NCI-H146 treated with DMSO at 0.1 percent for 48 hours (cell line): ENCODE measurements around the gene GABRG2.
"Not testable (repeated sequence)": the region's sequence is repeated elsewhere in the genome, so short reads cannot be mapped to it uniquely, and the experiment has no call there.

Source experiments
- DNase-seq: peaks from one replicate; lab custom pipeline; 2025; ENCODE audit not compliant: unreplicated experiment; lab: John Stamatoyannopoulos, UW

Gene GABRG2

GRCh38 chr5:162067655-162068411, at the start of gene GABRG2:
GABRG2 (plus strand) TSS chr5:162067773; CDS start chr5:162068000, 227 bp downstream.
- DNase-seq: no peak

GRCh38 chr5:162025312-162025711, 42.3 kb upstream of the GABRG2 start:
- DNase-seq: no peak

GRCh38 chr5:162026803-162027202, 40.8 kb upstream of the GABRG2 start:
- no peak for DNase-seq

- DNase-seq: no peak
Measured at GRCh38 chr5:162037431-162037830, 30.1 kb upstream of the GABRG2 start.

GRCh38 chr5:162047279-162047678, 20.3 kb upstream of the GABRG2 start:
- DNase-seq: no peak

DNA sequence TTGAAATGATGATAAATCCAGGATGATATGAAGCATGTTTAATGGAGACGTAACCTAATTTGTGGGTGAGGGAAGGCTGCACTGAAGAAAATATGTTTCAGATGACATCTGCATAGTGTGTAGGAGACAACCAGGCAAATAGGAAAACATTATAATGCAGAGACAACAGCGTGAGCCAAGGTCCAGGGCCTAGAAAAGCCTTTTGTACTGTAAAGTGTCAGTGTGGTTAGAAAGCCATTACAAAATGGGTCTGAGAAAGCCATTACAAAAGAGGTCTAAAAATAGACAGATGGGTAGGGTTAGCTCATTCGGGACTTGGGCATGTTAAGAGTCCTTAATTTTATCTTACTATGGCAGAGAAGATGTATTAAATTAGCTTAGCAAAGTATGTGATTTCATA, 14.9 kb upstream of the GABRG2 start:
- DNase-seq: no peak

DNA sequence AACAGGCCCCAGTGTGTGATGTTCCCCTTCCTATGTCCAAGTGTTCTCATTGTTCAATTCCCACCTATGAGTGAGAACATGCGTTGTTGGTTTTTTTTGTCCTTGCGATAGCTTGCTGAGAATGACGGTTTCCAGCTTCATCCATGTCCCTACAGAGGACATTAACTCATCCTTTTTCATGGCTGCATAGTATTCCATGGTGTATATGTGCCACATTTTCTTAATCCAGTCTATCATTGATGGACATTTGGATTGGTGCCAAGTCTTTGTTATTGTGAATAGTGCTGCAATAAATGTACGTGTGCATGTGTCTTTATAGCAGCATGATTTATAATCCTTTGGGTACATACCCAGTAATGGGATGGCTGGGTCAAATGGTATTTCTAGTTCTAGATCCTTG, 12.5 kb upstream of the GABRG2 start:
- DNase-seq: not testable (repeated sequence)

DNA sequence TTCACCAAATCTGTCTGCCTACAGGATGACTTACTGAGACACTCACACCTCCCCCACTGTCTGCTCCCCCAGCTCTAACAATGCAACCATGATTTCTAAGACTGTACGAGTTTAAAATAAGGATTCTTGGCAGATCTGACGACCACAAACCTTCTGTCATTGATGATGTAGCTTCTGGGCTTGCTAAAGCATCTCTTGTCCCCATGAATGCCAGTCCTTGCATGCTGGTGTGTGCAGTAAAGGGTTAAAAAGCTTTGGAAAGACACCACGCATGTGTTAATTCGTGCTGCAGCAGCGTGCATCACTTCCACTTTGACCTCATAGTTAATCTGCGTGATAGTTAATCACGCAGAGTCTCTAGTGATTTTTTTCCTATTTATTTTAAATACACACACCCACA, 411 bp upstream of the GABRG2 start:
- DNase-seq: no peak

DNA sequence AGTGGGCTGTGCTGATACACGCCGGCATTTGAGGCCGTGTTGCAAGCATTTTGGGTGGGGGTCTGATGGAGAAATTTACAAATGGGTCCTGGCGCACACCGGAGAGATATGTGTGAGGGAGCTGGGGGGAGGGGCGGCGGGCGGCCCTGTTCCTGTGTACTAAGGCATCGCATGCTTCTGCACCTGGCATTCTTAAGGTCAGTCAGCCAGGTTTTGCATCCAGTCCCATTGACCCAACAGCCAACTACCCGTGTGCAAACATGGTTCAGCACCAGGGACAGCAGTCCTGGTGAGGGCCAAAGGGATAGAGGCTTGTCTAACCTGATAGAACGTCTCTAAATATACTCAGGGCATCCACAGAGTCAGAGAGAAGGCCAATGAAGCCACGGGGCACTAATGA, 839 bp downstream of the GABRG2 start:
- DNase-seq: no peak

DNA sequence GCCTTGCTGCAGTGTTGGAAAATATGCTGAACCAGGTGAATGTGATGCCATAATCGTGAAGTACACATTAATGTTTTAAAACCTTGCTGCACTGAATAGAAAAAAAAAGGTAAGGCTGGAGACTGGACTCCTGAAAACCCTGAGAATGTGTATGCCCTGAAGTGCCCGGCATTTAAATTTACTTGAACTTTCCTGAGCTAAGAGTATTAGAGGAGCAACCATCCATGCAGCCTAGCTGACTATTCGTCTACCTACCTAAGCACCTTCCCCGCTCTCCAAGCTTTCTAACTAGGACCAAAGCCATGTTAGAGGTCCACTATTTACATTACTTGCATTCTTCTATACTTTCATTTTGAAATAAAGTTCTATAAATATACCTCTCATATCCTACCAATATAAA, 1.4 kb downstream of the GABRG2 start:
- no peak for DNase-seq

DNA sequence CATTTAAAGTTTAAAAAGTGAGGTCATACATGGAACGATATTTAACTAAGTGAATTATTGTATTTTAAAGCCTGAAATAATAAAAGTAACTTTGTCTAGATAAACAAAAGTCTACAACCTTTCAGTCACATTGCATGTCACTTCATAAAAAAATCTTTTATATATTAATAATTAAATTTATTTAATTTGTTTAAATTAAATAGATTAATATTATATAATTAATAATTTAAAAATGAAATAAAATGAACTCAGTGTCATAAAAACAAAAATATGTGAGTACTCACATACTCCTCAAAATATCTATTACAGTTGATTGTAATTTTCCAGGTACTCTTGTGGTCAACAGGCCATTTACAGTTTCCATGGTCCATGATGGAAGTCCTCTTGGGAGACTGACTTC, 11.2 kb downstream of the GABRG2 start:
- no peak for DNase-seq

DNA sequence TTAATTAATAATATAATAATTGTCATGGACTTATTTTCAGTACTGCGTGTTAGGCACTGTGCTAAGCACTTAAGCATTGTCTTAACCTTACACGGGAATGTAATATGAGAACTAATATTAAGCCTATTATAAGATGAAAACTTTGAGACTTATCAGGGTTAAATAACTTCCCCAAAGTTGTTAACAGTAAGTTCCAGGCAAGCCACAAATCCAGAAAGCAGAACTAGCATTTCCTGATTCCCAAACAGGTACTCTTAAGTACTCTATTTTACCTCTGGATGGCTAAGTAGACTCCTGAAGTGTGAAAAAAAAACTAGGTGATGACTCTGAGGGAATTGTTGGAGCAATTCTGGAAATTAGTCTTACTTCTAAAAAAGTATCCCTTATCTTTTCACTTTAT, 23.8 kb downstream of the GABRG2 start:
- DNase-seq: no peak

DNA sequence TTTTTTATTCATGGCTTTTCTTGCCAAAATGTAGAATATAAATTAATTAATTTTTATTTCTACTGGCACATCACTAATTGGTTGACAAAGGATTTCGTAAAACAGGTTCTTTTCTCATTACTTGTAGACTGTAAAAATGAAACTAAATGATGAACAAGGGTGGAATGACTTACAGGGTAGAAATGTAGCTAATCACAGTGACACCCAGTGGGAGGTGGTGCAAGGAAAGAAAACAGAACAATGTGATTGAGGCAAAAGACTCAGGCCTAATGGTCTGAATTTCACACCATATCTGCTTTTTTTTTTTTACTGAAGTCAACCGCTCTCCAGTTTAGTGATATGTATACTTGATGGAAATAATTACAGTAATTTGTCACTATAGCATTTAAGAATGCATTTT, 28.9 kb downstream of the GABRG2 start:
- no peak for DNase-seq

DNA sequence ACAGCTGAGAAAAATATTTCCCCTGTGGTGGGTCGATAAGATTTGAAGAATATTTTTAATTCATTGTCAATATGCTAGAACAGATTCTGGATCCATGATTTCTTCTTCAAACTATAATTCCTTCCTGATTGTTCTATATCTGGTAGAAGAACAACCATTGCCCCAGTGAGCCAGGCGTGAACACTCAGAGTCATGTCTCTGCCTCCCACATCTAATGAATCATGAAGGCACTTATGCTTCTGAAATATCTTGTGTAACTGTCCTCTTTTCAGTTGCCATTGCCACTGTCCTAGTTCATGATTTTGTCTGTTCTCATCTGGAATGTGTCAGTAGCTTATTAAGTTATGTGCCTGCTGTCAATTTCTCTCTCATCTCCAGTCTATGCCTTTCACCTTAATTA, 40.0 kb downstream of the GABRG2 start:
- no peak for DNase-seq

- no peak for DNase-seq
Measured at GRCh38 chr5:162119801-162120200, 52.2 kb downstream of the GABRG2 start.

GRCh38 chr5:162128117-162128516, 60.5 kb downstream of the GABRG2 start:
- no peak for DNase-seq

DNA sequence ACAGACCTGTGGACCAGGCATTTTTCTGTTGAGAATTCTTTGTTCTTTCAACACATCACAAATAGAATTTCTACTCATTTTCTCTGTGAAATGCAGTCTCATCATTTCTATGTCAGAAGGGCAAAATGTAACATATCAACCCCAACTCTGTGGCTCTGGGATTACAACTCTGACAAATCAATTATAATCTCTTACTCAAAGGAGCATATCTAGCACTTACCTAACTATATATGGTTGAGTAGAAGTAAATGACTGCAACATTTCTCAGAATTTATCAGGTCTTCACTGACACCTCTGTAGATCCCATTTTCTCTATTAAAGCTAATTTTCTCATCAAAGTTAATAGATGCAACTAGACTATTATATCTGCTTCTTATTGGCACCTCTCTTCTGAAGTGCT, 64.8 kb downstream of the GABRG2 start:
- DNase-seq: no peak

DNA sequence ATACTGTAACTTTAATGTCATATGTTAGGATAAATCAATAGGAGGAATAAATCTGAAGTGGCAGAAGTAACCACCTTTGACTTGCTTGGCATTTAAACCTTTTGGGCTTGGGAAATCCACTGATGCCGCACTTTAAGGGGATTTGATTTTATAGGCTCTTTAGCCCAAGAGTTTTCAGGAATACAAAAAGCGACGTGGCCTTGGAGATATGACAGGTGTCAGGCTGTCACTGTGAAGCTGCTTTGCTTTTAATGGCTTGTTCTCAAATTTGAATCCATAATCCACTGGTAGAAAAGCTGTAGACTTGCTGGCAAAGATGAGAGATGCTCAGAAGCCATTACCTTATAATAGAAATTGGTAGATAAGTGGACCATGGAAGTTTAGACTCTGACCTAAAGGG, 71.6 kb downstream of the GABRG2 start:
- no peak for DNase-seq

GRCh38 chr5:162154242-162154641, 86.7 kb downstream of the GABRG2 start:
- no peak for DNase-seq

GRCh38 chr5:162160401-162160800, 92.8 kb downstream of the GABRG2 start:
- no peak for DNase-seq

GRCh38 chr5:162163663-162164062, 96.1 kb downstream of the GABRG2 start:
- no peak for DNase-seq

DNA sequence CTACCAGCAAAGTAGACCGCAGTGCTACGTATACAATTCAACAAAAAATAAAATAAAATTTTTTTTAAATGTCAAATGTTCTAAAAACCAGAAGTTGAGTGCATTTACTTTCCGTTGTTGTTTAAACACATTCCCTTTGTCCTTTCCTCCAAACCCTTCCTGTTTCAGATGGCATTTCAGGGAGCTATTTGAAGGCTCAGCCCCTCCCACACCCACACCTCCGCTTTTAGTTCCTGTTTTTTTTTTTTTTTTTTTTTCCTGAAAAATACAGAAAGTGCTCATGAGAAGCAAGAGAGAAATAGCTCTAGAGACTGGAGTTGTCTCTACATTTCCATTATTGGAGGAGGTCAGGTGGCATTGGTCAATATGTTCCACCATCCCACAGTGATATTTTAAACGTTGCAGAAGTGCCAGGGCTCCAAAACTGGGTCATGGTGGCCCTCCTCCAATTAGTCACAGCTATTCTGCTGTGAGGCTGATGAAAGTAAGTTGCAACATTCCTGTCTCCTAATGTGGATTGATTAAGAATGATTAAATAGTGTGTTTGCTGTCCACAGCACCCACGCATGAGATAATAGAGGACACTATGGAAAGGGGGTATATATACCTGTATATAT, 106.9 kb downstream of the GABRG2 start:
- DNase-seq: no peak

- no peak for DNase-seq
Measured at GRCh38 chr5:162187371-162187770, 119.8 kb downstream of the GABRG2 start.
